ENCODE data around the gene MCOLN2.
"Not testable (repeated sequence)": the region's sequence is repeated elsewhere in the genome, so short reads cannot be mapped to it uniquely, and the experiment has no call there.

The MCOLN2 gene

GRCh38 chr1:85001742-85002141 lies 4.8 kb upstream of the MCOLN2 start:
- H3K9ac ChIP-seq (ENCODE audit: low read length) = no peak overlapping the region
- no peak overlapping the region for H3K27ac ChIP-seq (ENCODE audit: low read depth, low read length)
- H3K4me3 ChIP-seq (ENCODE audit: low read length) = no peak overlapping the region
- peaks cover 4% of the 10 kb centered on the region for H3K4me1 ChIP-seq (ENCODE audit: control insufficient read depth, insufficient read depth, low read length)
- H3K36me3 ChIP-seq (ENCODE audit: control insufficient read depth, insufficient read depth, low read length) = no peaks in the 10 kb centered on the region
- H3K27me3 ChIP-seq (ENCODE audit: control insufficient read depth, insufficient read depth, low read length) = peaks cover 3% of the 10 kb centered on the region

- Histone ChIP-seq H3K4me1 (ENCODE audit: control insufficient read depth, insufficient read depth, low read length) (peaks cover 4% of the 10 kb centered on the region), H3K27ac (ENCODE audit: low read depth, low read length) (no peak overlapping the region), H3K9ac (ENCODE audit: low read length) (no peak overlapping the region), H3K36me3 (ENCODE audit: control insufficient read depth, insufficient read depth, low read length) (no peaks in the 10 kb centered on the region), H3K4me3 (ENCODE audit: low read length) (no peak overlapping the region), H3K27me3 (ENCODE audit: control insufficient read depth, insufficient read depth, low read length) (peaks cover 3% of the 10 kb centered on the region)
These were observed 1.8 kb upstream of the MCOLN2 start for GRCh38 chr1:84998642-84999280.

- Histone ChIP-seq H3K4me3 (ENCODE audit: low read length) (peak overlapping the region; percentile 64), H3K9ac (ENCODE audit: low read length) (no peak overlapping the region), H3K4me1 (ENCODE audit: control insufficient read depth, insufficient read depth, low read length) (peaks cover 4% of the 10 kb centered on the region), H3K27ac (ENCODE audit: low read depth, low read length) (no peak overlapping the region), H3K27me3 (ENCODE audit: control insufficient read depth, insufficient read depth, low read length) (peaks cover 3% of the 10 kb centered on the region), H3K36me3 (ENCODE audit: control insufficient read depth, insufficient read depth, low read length) (no peaks in the 10 kb centered on the region)
These were observed 1.0 kb upstream of the MCOLN2 start for GRCh38 chr1:84997667-84998600.

- H3K9ac ChIP-seq (ENCODE audit: low read length) = no peak overlapping the region
- H3K4me1 ChIP-seq (ENCODE audit: control insufficient read depth, insufficient read depth, low read length) = peaks cover 4% of the 10 kb centered on the region
- H3K4me3 ChIP-seq (ENCODE audit: low read length) = no peak overlapping the region
- H3K27me3 ChIP-seq (ENCODE audit: control insufficient read depth, insufficient read depth, low read length) = peaks cover 3% of the 10 kb centered on the region
- H3K27ac ChIP-seq (ENCODE audit: low read depth, low read length) = no peak overlapping the region
- H3K36me3 ChIP-seq (ENCODE audit: control insufficient read depth, insufficient read depth, low read length) = no peaks in the 10 kb centered on the region
These were observed 1.2 kb downstream of the MCOLN2 start for GRCh38 chr1:84995484-84996334.

GRCh38 chr1:84991097-84991920 lies 5.6 kb downstream of the MCOLN2 start:
- Histone ChIP-seq H3K27ac (ENCODE audit: low read depth, low read length) (no peak overlapping the region), H3K4me3 (ENCODE audit: low read length) (no peak overlapping the region), H3K4me1 (ENCODE audit: control insufficient read depth, insufficient read depth, low read length) (no peaks in the 10 kb centered on the region), H3K9ac (ENCODE audit: low read length) (no peak overlapping the region), H3K27me3 (ENCODE audit: control insufficient read depth, insufficient read depth, low read length) (no peaks in the 10 kb centered on the region), H3K36me3 (ENCODE audit: control insufficient read depth, insufficient read depth, low read length) (no peaks in the 10 kb centered on the region)

GRCh38 chr1:84988588-84988987 lies 8.3 kb downstream of the MCOLN2 start:
- H3K36me3 ChIP-seq (ENCODE audit: control insufficient read depth, insufficient read depth, low read length) = no peaks in the 10 kb centered on the region
- no peak overlapping the region for H3K4me3 ChIP-seq (ENCODE audit: low read length)
- H3K9ac ChIP-seq (ENCODE audit: low read length) = no peak overlapping the region
- H3K4me1 ChIP-seq (ENCODE audit: control insufficient read depth, insufficient read depth, low read length) = no peaks in the 10 kb centered on the region
- no peaks in the 10 kb centered on the region for H3K27me3 ChIP-seq (ENCODE audit: control insufficient read depth, insufficient read depth, low read length)
- no peak overlapping the region for H3K27ac ChIP-seq (ENCODE audit: low read depth, low read length)

GRCh38 chr1:84986561-84986960 lies 10.4 kb downstream of the MCOLN2 start:
- not testable (repeated sequence) for H3K4me1 ChIP-seq (ENCODE audit: control insufficient read depth, insufficient read depth, low read length); H3K36me3 ChIP-seq (ENCODE audit: control insufficient read depth, insufficient read depth, low read length); H3K9ac ChIP-seq (ENCODE audit: low read length); H3K27ac ChIP-seq (ENCODE audit: low read depth, low read length); H3K27me3 ChIP-seq (ENCODE audit: control insufficient read depth, insufficient read depth, low read length); H3K4me3 ChIP-seq (ENCODE audit: low read length)

- no peak overlapping the region for H3K27ac ChIP-seq (ENCODE audit: low read depth, low read length)
- H3K4me3 ChIP-seq (ENCODE audit: low read length) = no peak overlapping the region
- H3K27me3 ChIP-seq (ENCODE audit: control insufficient read depth, insufficient read depth, low read length) = no peaks in the 10 kb centered on the region
- no peaks in the 10 kb centered on the region for H3K36me3 ChIP-seq (ENCODE audit: control insufficient read depth, insufficient read depth, low read length)
- H3K4me1 ChIP-seq (ENCODE audit: control insufficient read depth, insufficient read depth, low read length) = no peaks in the 10 kb centered on the region
- no peak overlapping the region for H3K9ac ChIP-seq (ENCODE audit: low read length)
These were observed 11.5 kb downstream of the MCOLN2 start for GRCh38 chr1:84985365-84985764.

- H3K27ac ChIP-seq (ENCODE audit: low read depth, low read length) = no peak overlapping the region
These were observed 14.5 kb downstream of the MCOLN2 start for GRCh38 chr1:84982395-84982794.

GRCh38 chr1:84975035-84975434 lies 21.9 kb downstream of the MCOLN2 start:
- Histone ChIP-seq H3K27me3 (ENCODE audit: control insufficient read depth, insufficient read depth, low read length) (no peaks in the 10 kb centered on the region), H3K27ac (ENCODE audit: low read depth, low read length) (no peak overlapping the region), H3K36me3 (ENCODE audit: control insufficient read depth, insufficient read depth, low read length) (no peaks in the 10 kb centered on the region), H3K4me3 (ENCODE audit: low read length) (no peak overlapping the region), H3K9ac (ENCODE audit: low read length) (no peak overlapping the region), H3K4me1 (ENCODE audit: control insufficient read depth, insufficient read depth, low read length) (no peaks in the 10 kb centered on the region)

More at GRCh38 chr1:84982395-84982794, 14.5 kb downstream of the MCOLN2 start:
- H3K4me3 ChIP-seq (ENCODE audit: low read length) = no peak overlapping the region
- H3K27me3 ChIP-seq (ENCODE audit: control insufficient read depth, insufficient read depth, low read length) = no peaks in the 10 kb centered on the region
- no peaks in the 10 kb centered on the region for H3K36me3 ChIP-seq (ENCODE audit: control insufficient read depth, insufficient read depth, low read length)
- no peaks in the 10 kb centered on the region for H3K4me1 ChIP-seq (ENCODE audit: control insufficient read depth, insufficient read depth, low read length)
- no peak overlapping the region for H3K9ac ChIP-seq (ENCODE audit: low read length)

- no peak overlapping the region for H3K27ac ChIP-seq (ENCODE audit: low read depth, low read length)
- no peaks in the 10 kb centered on the region for H3K4me1 ChIP-seq (ENCODE audit: control insufficient read depth, insufficient read depth, low read length)
- no peaks in the 10 kb centered on the region for H3K27me3 ChIP-seq (ENCODE audit: control insufficient read depth, insufficient read depth, low read length)
- H3K9ac ChIP-seq (ENCODE audit: low read length) = no peak overlapping the region
- H3K4me3 ChIP-seq (ENCODE audit: low read length) = no peak overlapping the region
- no peaks in the 10 kb centered on the region for H3K36me3 ChIP-seq (ENCODE audit: control insufficient read depth, insufficient read depth, low read length)
These were observed 23.2 kb downstream of the MCOLN2 start for GRCh38 chr1:84973498-84974334.

Data from rectal smooth muscle tissue (tissue), 1 donor.